H9 (cell line): ENCODE data around the gene UBE2E1. TPM values are rescaled to one million over a fixed set of nuclear protein-coding genes. Genes with fewer than 3 reads are reported as not detected.

Experiments used
- DNase-seq: peaks from one replicate; pipeline ENCODE4 v3.0.0-alpha.2; 2017
- H2AFZ ChIP-seq: one replicate; pipeline ENCODE4 v1.6.1; 2013; ENCODE audit warnings: mild to moderate bottlenecking, low read length, control low read depth, moderate library complexity
- H2AK5ac ChIP-seq: 2 replicates; pipeline ENCODE4 v1.6.1; 2013; ENCODE audit warnings: low read length, control low read depth, mixed read lengths; ENCODE audit not compliant: insufficient read length
- H2BK120ac ChIP-seq: one replicate; pipeline ENCODE4 v1.6.1; 2013; ENCODE audit warnings: low read depth, mild to moderate bottlenecking, low read length, control low read depth, inconsistent platforms; ENCODE audit not compliant: poor library complexity, severe bottlenecking
- H2BK12ac ChIP-seq: 2 replicates; pipeline ENCODE4 v1.6.1; 2013; ENCODE audit warnings: low read length, control low read depth, mixed read lengths, low read depth; ENCODE audit not compliant: insufficient read length
- H2BK15ac ChIP-seq: 2 replicates; pipeline ENCODE4 v1.6.1; 2013; ENCODE audit warnings: low read depth, low read length, control low read depth
- H2BK20ac ChIP-seq: one replicate; pipeline ENCODE4 v1.6.1; 2013; ENCODE audit warnings: low read depth, mild to moderate bottlenecking, low read length, control low read depth, inconsistent platforms; ENCODE audit not compliant: poor library complexity, severe bottlenecking
- H2BK5ac ChIP-seq: 2 replicates; pipeline ENCODE4 v1.6.1; 2013; ENCODE audit warnings: low read length, control low read depth, mixed read lengths; ENCODE audit not compliant: insufficient read length
- H3K14ac ChIP-seq: 2 replicates; pipeline ENCODE4 v1.6.1; 2013; ENCODE audit warnings: low read length, control low read depth; ENCODE audit not compliant: insufficient read depth
- H3K18ac ChIP-seq: 2 replicates; pipeline ENCODE4 v1.6.1; 2013; ENCODE audit warnings: low read depth, mild to moderate bottlenecking, mixed read lengths, low read length, control low read depth; ENCODE audit not compliant: insufficient read length
- H3K23ac ChIP-seq: 2 replicates; pipeline ENCODE4 v1.6.1; 2013; ENCODE audit warnings: low read length, control low read depth, mixed read lengths, low read depth; ENCODE audit not compliant: insufficient read length
- H3K23me2 ChIP-seq: 2 replicates; pipeline ENCODE4 v1.6.1; 2013; ENCODE audit warnings: low read depth, mild to moderate bottlenecking, mixed read lengths, low read length, control low read depth; ENCODE audit not compliant: insufficient read length, poor library complexity, severe bottlenecking
- H3K27ac ChIP-seq: 2 replicates; pipeline ENCODE4 v1.5.1; 2013; ENCODE audit warnings: low read length, control low read depth, mixed read lengths, low read depth; ENCODE audit not compliant: insufficient read length
- H3K27me3 ChIP-seq: 2 replicates; pipeline ENCODE4 v1.6.1; 2013; ENCODE audit warnings: low read length, control low read depth, inconsistent platforms; ENCODE audit not compliant: insufficient read depth
- H3K4ac ChIP-seq: 2 replicates; pipeline ENCODE4 v1.6.1; 2013; ENCODE audit warnings: low read depth, mild to moderate bottlenecking, control low read depth, inconsistent platforms, low read length, moderate library complexity
- H3K4me1 ChIP-seq: 2 replicates; pipeline ENCODE4 v1.6.1; 2013; ENCODE audit warnings: low read length, control low read depth, inconsistent platforms; ENCODE audit not compliant: insufficient read depth
- H3K4me2 ChIP-seq: 2 replicates; pipeline ENCODE4 v1.6.1; 2013; ENCODE audit warnings: low read length, control low read depth, mixed read lengths; ENCODE audit not compliant: insufficient read length, insufficient read depth
- H3K56ac ChIP-seq: 2 replicates; pipeline ENCODE4 v1.6.1; 2013; ENCODE audit warnings: low read depth, mild to moderate bottlenecking, mixed read lengths, low read length, control low read depth; ENCODE audit not compliant: insufficient read length
- H3K79me1 ChIP-seq: 2 replicates; pipeline ENCODE4 v1.6.1; 2013; ENCODE audit warnings: low read depth, mild to moderate bottlenecking, moderate library complexity, low read length, control low read depth, inconsistent platforms; ENCODE audit not compliant: insufficient read depth, poor library complexity, severe bottlenecking
- H3K79me2 ChIP-seq: 2 replicates; pipeline ENCODE4 v1.6.1; 2013; ENCODE audit warnings: low read length, control low read depth, inconsistent platforms; ENCODE audit not compliant: insufficient read depth
- H3K9ac ChIP-seq: 2 replicates; pipeline ENCODE4 v1.6.1; 2013; ENCODE audit warnings: low read length, control low read depth, mixed read lengths; ENCODE audit not compliant: insufficient read length; ENCODE audit errors: extremely low read depth
- H3K9me3 ChIP-seq: one replicate; pipeline ENCODE4 v1.6.1; 2013; ENCODE audit warnings: low read depth, low read length, inconsistent platforms; ENCODE audit not compliant: control insufficient read depth
- H3T11ph ChIP-seq: one replicate; pipeline ENCODE4 v1.6.1; 2013; ENCODE audit warnings: mild to moderate bottlenecking, low read length, control low read depth, inconsistent platforms
- H4K20me1 ChIP-seq: one replicate; pipeline ENCODE4 v1.6.1; 2013; ENCODE audit not compliant: control insufficient read depth, insufficient read length, insufficient read depth
- H4K5ac ChIP-seq: 2 replicates; pipeline ENCODE4 v1.6.1; 2013; ENCODE audit warnings: low read depth, mild to moderate bottlenecking, mixed read lengths, low read length, control low read depth; ENCODE audit not compliant: insufficient read length
- H4K8ac ChIP-seq: replicated peaks from 2 replicates; pipeline ENCODE4 v1.6.1; 2013; ENCODE audit warnings: low read length, control low read depth, mixed read lengths, low read depth; ENCODE audit not compliant: insufficient read length
- H4K91ac ChIP-seq: 2 replicates; pipeline ENCODE4 v1.6.1; 2013; ENCODE audit warnings: low read depth, mild to moderate bottlenecking, moderate library complexity, mixed read lengths, low read length, control low read depth; ENCODE audit not compliant: insufficient read length
- H3K27ac Mint-ChIP-seq, 3 experiments: 2 replicates in 2 of 3; 3 replicates in 1 of 3; pipeline ENCODE4 v1.8.0; 2020 to 2021; ENCODE audit warnings: mixed read lengths in 3 of 3, mild to moderate bottlenecking in 1 of 3, moderate library complexity in 1 of 3
- H3K27me3 Mint-ChIP-seq: 2 replicates; pipeline ENCODE4 v1.8.0; 2021; ENCODE audit warnings: low read depth, mild to moderate bottlenecking, moderate library complexity, mixed read lengths
- H3K36me3 Mint-ChIP-seq, 3 experiments: 2 replicates in 2 of 3; 3 replicates in 1 of 3; pipeline ENCODE4 v1.8.0; 2020 to 2021; ENCODE audit warnings: low read depth in 3 of 3, mixed read lengths in 3 of 3; ENCODE audit not compliant: insufficient read depth in 1 of 3
- H3K4me1 Mint-ChIP-seq, 2 experiments: 2 replicates each; pipeline ENCODE4 v1.8.0; 2020; ENCODE audit warnings: mixed read lengths in 2 of 2
- H3K4me3 Mint-ChIP-seq, 2 experiments: 2 replicates in 1 of 2; 3 replicates in 1 of 2; pipeline ENCODE4 v1.8.0; 2020 to 2021; ENCODE audit warnings: mild to moderate bottlenecking in 2 of 2, mixed read lengths in 2 of 2, moderate library complexity in 1 of 2
- H3K9me3 Mint-ChIP-seq, 2 experiments: 2 replicates in 1 of 2; 3 replicates in 1 of 2; pipeline ENCODE4 v1.8.0; 2020; ENCODE audit warnings: mild to moderate bottlenecking in 2 of 2, mixed read lengths in 2 of 2, moderate library complexity in 1 of 2
- CTCF ChIP-seq: fragments of 200-600 bp; sonication (generic); conservative IDR thresholded peaks from 3 replicates; pipeline ENCODE4 v1.8.0; 2021; ENCODE audit warnings: antibody characterized with exemption, mild to moderate bottlenecking
- WGBS: extraction: QIAGEN DNeasy Blood & Tissue Kit; methylation state at CpG from one replicate; pipeline ENCODE4 v1.1.7; 2013; ENCODE audit warnings: missing lambda C conversion rate, low lambda C conversion rate, mixed read lengths; ENCODE audit not compliant: insufficient read length; ENCODE audit errors: extremely low coverage; 5-methylcytosine and 5-hydroxymethylcytosine counted together
- total RNA-seq: library from RNA; stranded (reverse); gene quantifications from 2 replicates; pipeline ENCODE4 v1.2.1, GENCODE V29; 2021

Gene UBE2E1
- total RNA-seq, 1 experiment from 2014 or later: 142 TPM

- Histone ChIP-seq H3K4ac (no peak overlapping the region), H4K5ac (no peak overlapping the region), H3K27ac (no peak overlapping the region), H2BK5ac (no peak overlapping the region), H3K4me1 (peaks cover 2% of the 10 kb centered on the region; the same call in 1 of the 2 replicates), H4K91ac (no peak overlapping the region), H3K14ac (no peak overlapping the region), H3K56ac (no peak overlapping the region), H3K18ac (no peak overlapping the region), H2BK15ac (no peak overlapping the region), H3K79me1 (no peaks in the 10 kb centered on the region), H4K20me1 (no peaks in the 10 kb centered on the region), H2AK5ac (no peak overlapping the region), H3K4me2 (no peak overlapping the region), H2AFZ (no peak overlapping the region), H2BK12ac (no peak overlapping the region), H3K27me3 (no peaks in the 10 kb centered on the region), H3K9me3 (no peaks in the 10 kb centered on the region), H2BK20ac (no peak overlapping the region), H3K23me2 (no peaks in the 10 kb centered on the region), H3K23ac (no peak overlapping the region), H2BK120ac (no peak overlapping the region), H4K8ac (no peak overlapping the region), H3T11ph (no peak overlapping the region), H3K9ac (no peak overlapping the region), H3K79me2 (no peaks in the 10 kb centered on the region)
- no peak for TF ChIP-seq CTCF
- Mint-ChIP-seq H3K9me3 (no peaks in the 10 kb centered on the region), H3K36me3 (no peaks in the 10 kb centered on the region), H3K4me1 (peaks cover 6 to 9% of the 10 kb centered on the region in 2 experiments), H3K4me3 (no peak overlapping the region), H3K27ac (no peak overlapping the region), H3K27me3 (no peaks in the 10 kb centered on the region; the same call in 1 of the 2 replicates)
- no peak for DNase-seq
- WGBS: no CpG with 5 or more reads among the region's 3 CpGs
Measured at GRCh38 chr3:23798876-23799275, 6.9 kb upstream of the UBE2E1 start.
